ENCODE data around the gene RBM38.

The RBM38 gene

DNA sequence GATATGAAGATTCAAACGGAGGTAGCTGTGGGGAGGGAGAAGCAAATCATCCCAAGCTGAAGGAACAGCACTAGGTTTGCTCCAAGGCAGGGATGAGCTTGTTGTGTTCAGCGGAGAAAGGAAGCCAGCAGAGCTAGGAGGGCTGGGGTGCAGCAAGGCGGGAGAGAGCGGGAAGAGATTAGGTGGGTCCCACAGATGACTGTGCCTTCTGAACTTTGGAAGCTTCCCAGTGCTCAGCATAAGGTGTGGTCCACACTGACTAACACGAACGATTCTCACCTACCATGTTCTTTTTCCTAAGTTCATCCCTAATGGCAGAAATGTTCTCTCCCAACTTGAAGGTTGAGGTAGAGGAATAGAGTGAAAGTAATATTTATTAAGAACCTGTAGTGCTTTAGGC lies 38.9 kb upstream of the RBM38 start:
- Histone ChIP-seq H3K9ac (ENCODE audit: low read length) (no peak overlapping the region), H3K9me3 (ENCODE audit: low read length) (no peaks in the 10 kb centered on the region), H3K4me1 (ENCODE audit: insufficient read depth, low read length) (peaks cover 11% of the 10 kb centered on the region), H3K4me3 (ENCODE audit: low read depth in 1 of 2, low read length in 2 of 2) (peak overlapping the region in 1 of 2 donors; percentile 65), H3K36me3 (ENCODE audit: insufficient read depth, low read length) (peaks cover 21% of the 10 kb centered on the region), H3K27me3 (ENCODE audit: control insufficient read depth in 1 of 2, insufficient read depth in 2 of 2, low read length in 2 of 2) (no peaks in the 10 kb centered on the region), H3K27ac (ENCODE audit: low read depth, low read length) (no peak overlapping the region)

DNA sequence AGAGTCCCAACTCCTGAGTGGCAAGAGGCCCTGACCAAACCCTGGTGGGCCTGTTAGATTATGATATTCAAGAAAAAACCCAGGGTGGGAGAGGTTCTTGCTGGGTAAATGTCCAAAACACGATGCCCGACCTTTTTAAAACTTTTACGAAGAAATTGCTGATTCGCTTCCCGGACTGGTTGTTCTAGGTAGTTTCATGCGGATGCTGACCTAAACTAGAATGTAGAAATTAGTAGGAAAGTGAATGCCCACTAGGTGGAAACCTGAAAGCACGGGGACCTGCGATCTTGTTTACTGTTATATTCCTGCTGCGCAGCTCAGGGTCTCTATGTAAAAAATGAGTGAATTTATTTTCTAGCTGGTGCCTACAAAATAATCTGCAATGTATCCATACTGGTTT lies 37.8 kb upstream of the RBM38 start:
- no peaks in the 10 kb centered on the region for H3K27me3 ChIP-seq (ENCODE audit: control insufficient read depth in 1 of 2, insufficient read depth in 2 of 2, low read length in 2 of 2)
- no peak overlapping the region for H3K4me3 ChIP-seq (ENCODE audit: low read depth in 1 of 2, low read length in 2 of 2)
- H3K36me3 ChIP-seq (ENCODE audit: insufficient read depth, low read length) = peaks cover 21% of the 10 kb centered on the region
- no peak overlapping the region for H3K27ac ChIP-seq (ENCODE audit: low read depth, low read length)
- no peak overlapping the region for H3K9ac ChIP-seq (ENCODE audit: low read length)
- H3K9me3 ChIP-seq (ENCODE audit: low read length) = no peaks in the 10 kb centered on the region
- peaks cover 11% of the 10 kb centered on the region for H3K4me1 ChIP-seq (ENCODE audit: insufficient read depth, low read length)

DNA sequence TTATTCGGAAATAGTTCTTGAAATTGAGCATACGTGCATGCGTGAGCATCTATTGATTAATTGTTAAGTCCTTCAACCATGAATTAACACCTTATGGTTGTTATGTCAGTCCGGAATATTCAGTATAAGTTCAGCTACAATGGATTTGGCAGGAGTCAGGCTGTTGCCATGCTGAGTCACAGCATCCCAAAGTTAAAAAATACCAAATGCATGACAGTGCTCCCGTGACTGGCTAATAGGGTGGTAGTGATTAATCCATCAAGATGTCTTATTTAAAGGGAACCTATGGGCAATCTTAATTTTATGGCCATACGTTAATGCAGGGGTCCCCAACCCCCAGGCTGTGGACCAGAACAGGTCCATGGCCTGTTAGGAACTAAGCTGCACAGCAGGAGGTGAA lies 29.7 kb upstream of the RBM38 start:
- Histone ChIP-seq H3K9me3 (ENCODE audit: low read length) (no peaks in the 10 kb centered on the region), H3K9ac (ENCODE audit: low read length) (no peak overlapping the region), H3K36me3 (ENCODE audit: insufficient read depth, low read length) (peaks cover 17% of the 10 kb centered on the region), H3K4me1 (ENCODE audit: insufficient read depth, low read length) (no peaks in the 10 kb centered on the region), H3K27ac (ENCODE audit: low read depth, low read length) (no peak overlapping the region), H3K4me3 (ENCODE audit: low read depth in 1 of 2, low read length in 2 of 2) (no peak overlapping the region), H3K27me3 (ENCODE audit: control insufficient read depth in 1 of 2, insufficient read depth in 2 of 2, low read length in 2 of 2) (no peaks in the 10 kb centered on the region)

DNA sequence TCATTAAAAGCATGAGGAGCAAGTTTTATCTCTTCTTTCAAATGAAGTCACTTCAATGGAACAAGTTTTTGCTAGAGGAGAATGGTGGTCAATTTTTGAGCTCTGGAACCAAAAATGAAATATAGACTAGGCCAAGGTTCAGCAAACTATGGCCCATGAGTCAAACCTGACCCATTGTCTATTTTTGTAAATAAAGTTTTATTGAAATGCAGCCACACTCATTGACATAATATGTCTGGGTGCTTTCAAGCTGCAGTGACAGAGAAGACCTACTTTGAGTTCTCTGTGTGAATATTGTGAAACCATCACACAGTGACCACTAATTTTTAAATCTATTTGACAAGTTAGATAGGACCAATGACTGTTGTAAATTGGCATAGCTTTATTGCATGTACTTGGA lies 26.7 kb upstream of the RBM38 start:
- H3K27me3 ChIP-seq (ENCODE audit: control insufficient read depth in 1 of 2, insufficient read depth in 2 of 2, low read length in 2 of 2) = no peaks in the 10 kb centered on the region
- H3K9me3 ChIP-seq (ENCODE audit: low read length) = no peaks in the 10 kb centered on the region
- H3K27ac ChIP-seq (ENCODE audit: low read depth, low read length) = no peak overlapping the region
- H3K9ac ChIP-seq (ENCODE audit: low read length) = no peak overlapping the region
- no peaks in the 10 kb centered on the region for H3K4me1 ChIP-seq (ENCODE audit: insufficient read depth, low read length)
- H3K36me3 ChIP-seq (ENCODE audit: insufficient read depth, low read length) = peaks cover 44% of the 10 kb centered on the region
- H3K4me3 ChIP-seq (ENCODE audit: low read depth in 1 of 2, low read length in 2 of 2) = no peak overlapping the region

DNA sequence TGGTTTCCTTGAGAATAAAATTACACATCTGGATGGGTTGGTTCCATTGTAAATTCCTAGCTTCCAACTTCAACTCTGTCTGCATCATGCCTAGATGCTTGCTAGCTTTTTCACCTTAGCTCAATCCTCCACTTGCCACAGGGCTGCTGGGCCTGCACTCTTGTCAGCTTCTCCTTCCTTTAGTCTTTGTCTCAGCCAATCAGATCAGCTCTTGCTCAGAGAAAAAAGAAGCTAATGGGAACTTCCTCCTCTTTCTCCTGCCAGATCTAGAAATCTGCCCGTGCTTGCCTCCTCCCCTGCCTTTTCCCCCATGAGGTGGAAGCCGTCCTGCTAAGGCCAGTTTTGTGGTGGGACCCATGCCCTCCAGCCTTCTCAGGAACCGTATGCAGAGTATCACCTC lies 21.6 kb upstream of the RBM38 start:
- no peaks in the 10 kb centered on the region for H3K27me3 ChIP-seq (ENCODE audit: control insufficient read depth in 1 of 2, insufficient read depth in 2 of 2, low read length in 2 of 2)
- no peaks in the 10 kb centered on the region for H3K9me3 ChIP-seq (ENCODE audit: low read length)
- no peak overlapping the region for H3K4me3 ChIP-seq (ENCODE audit: low read depth in 1 of 2, low read length in 2 of 2)
- H3K4me1 ChIP-seq (ENCODE audit: insufficient read depth, low read length) = no peaks in the 10 kb centered on the region
- no peak overlapping the region for H3K27ac ChIP-seq (ENCODE audit: low read depth, low read length)
- no peak overlapping the region for H3K9ac ChIP-seq (ENCODE audit: low read length)
- peaks cover 81% of the 10 kb centered on the region for H3K36me3 ChIP-seq (ENCODE audit: insufficient read depth, low read length)

DNA sequence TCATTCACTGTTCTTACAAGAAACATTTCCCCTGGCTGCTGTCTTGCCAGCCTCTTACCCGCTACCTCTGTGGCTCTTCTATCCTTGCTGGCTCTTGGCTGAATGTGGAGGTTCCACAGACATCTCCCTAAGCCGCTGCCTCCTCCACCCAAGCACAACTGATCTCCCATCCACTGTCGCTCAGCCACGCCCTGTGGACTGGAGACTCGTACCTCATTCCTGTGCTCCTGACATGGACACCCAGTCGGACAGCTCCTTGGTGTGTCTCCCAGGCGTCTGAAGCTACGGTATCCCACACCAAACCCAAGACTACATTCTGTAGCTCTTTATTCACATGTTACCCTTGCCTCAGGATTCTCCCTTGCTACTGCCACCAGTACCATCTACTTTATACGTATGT lies 20.9 kb upstream of the RBM38 start:
- H3K4me1 ChIP-seq (ENCODE audit: insufficient read depth, low read length) = no peaks in the 10 kb centered on the region
- H3K27me3 ChIP-seq (ENCODE audit: control insufficient read depth in 1 of 2, insufficient read depth in 2 of 2, low read length in 2 of 2) = no peaks in the 10 kb centered on the region
- H3K4me3 ChIP-seq (ENCODE audit: low read depth in 1 of 2, low read length in 2 of 2) = no peak overlapping the region
- no peak overlapping the region for H3K9ac ChIP-seq (ENCODE audit: low read length)
- H3K36me3 ChIP-seq (ENCODE audit: insufficient read depth, low read length) = peaks cover 88% of the 10 kb centered on the region
- H3K9me3 ChIP-seq (ENCODE audit: low read length) = no peaks in the 10 kb centered on the region
- no peak overlapping the region for H3K27ac ChIP-seq (ENCODE audit: low read depth, low read length)

DNA sequence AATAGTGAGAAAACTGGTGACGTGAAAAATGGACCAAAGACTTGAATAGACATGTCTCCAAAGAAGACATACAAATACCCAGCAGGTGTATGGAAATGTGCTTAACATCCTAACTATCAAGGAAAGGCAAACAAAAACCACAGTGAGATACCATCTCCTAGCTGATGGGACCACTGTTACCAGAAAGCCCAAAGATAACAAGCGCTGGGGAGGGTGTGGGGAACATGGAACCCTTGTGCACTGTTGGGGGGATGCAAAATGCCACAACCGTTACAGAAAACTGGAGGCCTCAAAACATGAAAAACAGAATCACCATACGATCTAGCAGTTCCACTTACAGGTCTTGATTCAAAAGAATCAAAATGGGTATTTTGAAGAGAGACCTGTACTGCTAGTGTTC lies 19.8 kb upstream of the RBM38 start:
- H3K4me1 ChIP-seq (ENCODE audit: insufficient read depth, low read length) = no peaks in the 10 kb centered on the region
- H3K4me3 ChIP-seq (ENCODE audit: low read depth in 1 of 2, low read length in 2 of 2) = no peak overlapping the region
- peaks cover 88% of the 10 kb centered on the region for H3K36me3 ChIP-seq (ENCODE audit: insufficient read depth, low read length)
- no peak overlapping the region for H3K27ac ChIP-seq (ENCODE audit: low read depth, low read length)
- H3K27me3 ChIP-seq (ENCODE audit: control insufficient read depth in 1 of 2, insufficient read depth in 2 of 2, low read length in 2 of 2) = no peaks in the 10 kb centered on the region
- H3K9me3 ChIP-seq (ENCODE audit: low read length) = no peaks in the 10 kb centered on the region
- H3K9ac ChIP-seq (ENCODE audit: low read length) = no peak overlapping the region

DNA sequence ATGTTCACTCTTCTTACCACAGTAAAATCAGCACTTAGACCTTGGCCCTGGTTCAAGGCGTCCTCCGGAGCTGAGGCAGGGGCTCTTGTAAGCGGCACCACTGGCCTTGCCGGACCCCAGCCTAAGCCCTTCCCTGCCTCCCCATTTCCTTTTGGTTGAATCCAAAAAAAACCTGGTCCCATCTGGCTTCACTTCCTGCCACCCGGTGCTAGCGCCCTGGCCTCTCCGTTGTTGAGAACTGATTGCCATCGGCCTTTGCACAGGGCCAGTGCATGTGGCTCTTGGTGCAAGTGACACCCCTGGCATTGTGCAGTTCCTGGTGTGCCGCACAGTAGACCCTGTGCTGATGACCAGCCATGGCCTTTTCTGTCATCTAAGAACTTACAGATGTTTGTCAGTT lies 19.0 kb upstream of the RBM38 start:
- no peak overlapping the region for H3K9ac ChIP-seq (ENCODE audit: low read length)
- peaks cover 88% of the 10 kb centered on the region for H3K36me3 ChIP-seq (ENCODE audit: insufficient read depth, low read length)
- no peak overlapping the region for H3K27ac ChIP-seq (ENCODE audit: low read depth, low read length)

DNA sequence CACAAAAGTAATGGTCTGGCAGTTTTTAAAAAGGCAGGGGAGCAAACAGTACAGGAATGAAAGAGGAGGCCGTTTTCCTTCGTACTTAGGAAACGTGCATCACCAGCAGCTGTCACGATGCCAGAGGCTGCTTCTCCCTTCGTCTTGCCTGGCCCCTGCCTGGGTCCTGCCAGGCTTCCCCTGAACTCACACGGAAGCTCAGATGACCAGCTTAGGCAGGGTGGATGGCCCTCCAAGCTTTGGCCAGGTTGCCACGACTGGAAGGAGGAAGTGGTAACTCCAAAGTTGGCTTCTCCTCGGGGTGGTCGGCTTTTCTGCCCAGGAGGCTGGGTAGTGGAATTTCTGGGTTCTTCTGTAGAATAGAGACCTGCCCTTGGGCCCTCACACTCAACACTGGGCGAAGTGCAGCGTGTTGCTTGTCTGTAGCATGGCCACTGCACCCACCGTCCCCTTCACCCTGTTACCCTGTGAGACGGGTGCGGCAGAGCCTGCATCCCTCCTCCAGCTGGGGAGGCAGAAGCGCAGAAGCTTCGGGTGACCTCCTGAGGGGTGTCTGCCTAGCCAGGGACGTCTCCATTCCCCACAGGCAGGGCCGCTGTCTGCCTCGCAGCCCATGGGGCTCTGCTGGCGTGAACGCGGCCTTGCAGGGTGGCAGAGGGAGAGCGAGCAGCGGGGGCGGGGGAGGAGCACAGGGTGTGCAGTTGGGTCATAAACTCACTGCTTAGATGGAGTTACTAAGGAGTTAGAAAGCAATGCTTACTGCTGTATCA lies 18.4 kb upstream of the RBM38 start:
- Histone ChIP-seq H3K27me3 (ENCODE audit: control insufficient read depth in 1 of 2, insufficient read depth in 2 of 2, low read length in 2 of 2) (no peaks in the 10 kb centered on the region), H3K9ac (ENCODE audit: low read length) (no peak overlapping the region), H3K4me3 (ENCODE audit: low read depth in 1 of 2, low read length in 2 of 2) (no peak overlapping the region), H3K4me1 (ENCODE audit: insufficient read depth, low read length) (no peaks in the 10 kb centered on the region), H3K9me3 (ENCODE audit: low read length) (no peaks in the 10 kb centered on the region), H3K27ac (ENCODE audit: low read depth, low read length) (no peak overlapping the region), H3K36me3 (ENCODE audit: insufficient read depth, low read length) (peaks cover 82% of the 10 kb centered on the region)

More for the DNA sequence above, 19.0 kb upstream of the RBM38 start:
- Histone ChIP-seq H3K27me3 (ENCODE audit: control insufficient read depth in 1 of 2, insufficient read depth in 2 of 2, low read length in 2 of 2) (no peaks in the 10 kb centered on the region), H3K9me3 (ENCODE audit: low read length) (no peaks in the 10 kb centered on the region), H3K4me3 (ENCODE audit: low read depth in 1 of 2, low read length in 2 of 2) (no peak overlapping the region), H3K4me1 (ENCODE audit: insufficient read depth, low read length) (no peaks in the 10 kb centered on the region)

DNA sequence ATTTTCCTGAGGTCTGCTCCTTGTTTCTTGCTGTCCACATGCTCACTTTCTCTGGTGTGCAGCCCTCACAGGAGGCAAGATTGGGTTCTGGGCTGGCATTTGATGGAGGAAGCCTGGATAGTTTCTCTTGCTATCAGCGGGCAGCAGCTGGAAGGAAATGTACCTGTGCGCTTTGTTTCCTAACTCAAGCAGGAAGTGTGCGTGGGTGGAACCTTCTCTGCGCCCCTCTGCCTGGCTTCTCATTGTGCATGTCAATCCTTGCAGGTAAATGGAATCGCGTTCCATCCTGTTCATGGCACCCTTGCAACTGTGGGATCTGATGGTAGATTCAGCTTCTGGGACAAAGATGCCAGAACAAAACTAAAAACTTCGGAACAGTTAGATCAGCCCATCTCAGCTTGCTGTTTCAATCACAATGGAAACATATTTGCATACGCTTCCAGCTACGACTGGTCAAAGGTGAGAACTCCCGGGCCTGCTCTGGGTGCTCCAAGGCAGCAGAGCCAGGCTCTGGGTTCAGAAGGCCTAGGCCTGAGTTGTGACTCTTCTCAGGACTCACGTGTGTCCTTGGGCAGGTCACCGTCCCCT lies 16.8 kb upstream of the RBM38 start:
- no peaks in the 10 kb centered on the region for H3K4me1 ChIP-seq (ENCODE audit: insufficient read depth, low read length)
- no peaks in the 10 kb centered on the region for H3K9me3 ChIP-seq (ENCODE audit: low read length)
- H3K4me3 ChIP-seq (ENCODE audit: low read depth in 1 of 2, low read length in 2 of 2) = no peak overlapping the region
- peaks cover 73% of the 10 kb centered on the region for H3K36me3 ChIP-seq (ENCODE audit: insufficient read depth, low read length)
- H3K9ac ChIP-seq (ENCODE audit: low read length) = no peak overlapping the region
- no peak overlapping the region for H3K27ac ChIP-seq (ENCODE audit: low read depth, low read length)
- H3K27me3 ChIP-seq (ENCODE audit: control insufficient read depth in 1 of 2, insufficient read depth in 2 of 2, low read length in 2 of 2) = no peaks in the 10 kb centered on the region

DNA sequence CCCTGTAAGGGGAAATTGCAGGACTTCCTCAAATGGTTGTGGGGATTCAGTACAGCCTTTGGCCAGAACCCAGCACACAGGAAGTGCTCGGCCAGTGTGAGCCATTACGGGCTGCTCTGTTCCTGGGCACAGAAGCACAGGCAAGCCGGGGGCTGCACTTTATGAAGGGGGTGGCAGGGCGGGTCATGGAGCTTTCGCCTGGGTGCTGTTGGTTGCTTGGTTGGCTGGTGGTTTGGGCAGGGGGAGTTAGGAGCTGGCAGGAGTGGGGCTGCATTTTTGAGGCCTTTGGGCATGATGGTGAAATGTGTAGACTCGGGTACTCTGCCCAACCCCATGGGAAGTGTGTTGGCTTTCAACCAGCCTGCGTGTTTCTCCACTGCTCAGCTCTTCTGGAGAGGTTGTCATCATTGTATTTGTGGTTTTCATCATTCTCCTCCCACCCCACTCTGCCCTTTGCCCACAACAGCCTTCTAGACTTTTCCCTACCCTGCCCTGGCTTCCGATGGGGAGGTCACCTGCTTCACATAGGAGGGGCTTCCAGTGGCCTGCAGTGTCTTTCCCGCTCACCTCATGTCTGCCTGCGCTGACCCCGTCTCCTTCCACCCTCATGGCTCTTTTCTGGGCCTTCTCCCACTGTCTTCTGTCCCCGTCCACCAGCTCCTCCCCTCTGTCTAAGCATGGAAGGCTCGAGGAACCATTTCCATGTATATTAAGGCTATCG lies 16.1 kb upstream of the RBM38 start:
- Histone ChIP-seq H3K4me3 (ENCODE audit: low read depth in 1 of 2, low read length in 2 of 2) (no peak overlapping the region), H3K4me1 (ENCODE audit: insufficient read depth, low read length) (no peaks in the 10 kb centered on the region), H3K36me3 (ENCODE audit: insufficient read depth, low read length) (peaks cover 68% of the 10 kb centered on the region), H3K9ac (ENCODE audit: low read length) (no peak overlapping the region), H3K9me3 (ENCODE audit: low read length) (no peaks in the 10 kb centered on the region), H3K27me3 (ENCODE audit: control insufficient read depth in 1 of 2, insufficient read depth in 2 of 2, low read length in 2 of 2) (no peaks in the 10 kb centered on the region), H3K27ac (ENCODE audit: low read depth, low read length) (no peak overlapping the region)

All from muscle layer of colon (tissue), 2 donors.